NCI-H510A (cell line): ENCODE results near the gene DCXR.
"Not testable (repeated sequence)": the region's sequence is repeated elsewhere in the genome, so short reads cannot be mapped to it uniquely, and the experiment has no call there.

Source experiments
- DNase-seq: peaks from one replicate; lab custom pipeline; 2025; lab: John Stamatoyannopoulos, UW

The DCXR gene

DNA sequence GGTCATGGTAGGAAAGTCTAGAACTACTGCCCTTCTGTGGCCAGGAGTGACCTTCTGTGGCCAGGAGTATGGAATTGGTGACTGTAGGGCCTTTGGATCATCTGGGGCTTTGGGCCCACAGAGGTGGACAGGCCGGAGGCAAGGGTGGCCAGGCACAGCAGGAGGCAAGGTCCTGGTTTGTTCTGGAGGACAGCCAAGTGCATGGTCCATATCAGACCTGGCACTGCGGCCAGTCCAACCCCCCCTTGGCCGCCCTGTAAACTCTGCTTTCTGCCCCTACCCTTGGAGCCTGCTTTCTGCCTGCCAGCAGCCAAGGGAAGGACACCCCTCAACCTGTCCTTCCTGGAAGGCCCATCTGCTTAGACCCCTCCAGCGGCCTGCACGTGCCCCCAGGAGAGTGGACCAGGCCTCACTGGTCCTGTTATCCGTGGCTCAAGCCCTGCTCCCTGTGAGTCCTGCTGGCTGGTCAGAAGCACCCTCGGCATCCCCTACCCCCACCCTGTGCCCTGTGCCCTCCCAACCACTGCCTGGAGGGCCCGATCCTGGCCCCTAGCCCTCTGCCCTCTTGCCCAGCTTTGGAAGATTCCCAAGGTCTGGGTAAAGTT is 2.3 kb upstream of the DCXR start:
- DNase-seq, result no peak

GRCh38 chr17:82038796-82039409 is 1.4 kb upstream of the DCXR start:
- not testable (repeated sequence) for DNase-seq

GRCh38 chr17:82037889-82038195 is 345 bp upstream of the DCXR start:
- no peak for DNase-seq

GRCh38 chr17:82036634-82037091 is 834 bp downstream of the DCXR start:
- no peak for DNase-seq

- no peak for DNase-seq
These were observed 1.4 kb downstream of the DCXR start for GRCh38 chr17:82035956-82036633.

DNA sequence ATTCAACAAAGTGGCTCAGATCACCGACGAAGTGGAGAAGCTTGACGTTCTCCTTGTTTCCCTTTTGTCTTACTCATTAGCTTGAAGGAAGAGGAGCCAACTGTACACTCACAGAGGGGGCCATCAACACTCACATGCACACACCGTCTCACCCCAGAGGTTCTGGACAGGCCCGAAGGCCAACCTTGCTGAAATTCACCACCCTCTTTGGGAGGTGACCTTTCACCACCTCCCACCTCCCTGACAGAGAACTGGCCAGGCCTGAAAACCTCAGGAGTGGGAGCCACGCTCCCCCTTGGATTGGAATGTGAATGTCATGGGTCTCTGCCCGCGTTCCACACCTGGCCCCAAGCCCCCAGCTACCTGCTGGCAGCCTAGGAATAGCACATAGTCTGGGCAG is 2.0 kb downstream of the DCXR start:
- no peak for DNase-seq

DNA sequence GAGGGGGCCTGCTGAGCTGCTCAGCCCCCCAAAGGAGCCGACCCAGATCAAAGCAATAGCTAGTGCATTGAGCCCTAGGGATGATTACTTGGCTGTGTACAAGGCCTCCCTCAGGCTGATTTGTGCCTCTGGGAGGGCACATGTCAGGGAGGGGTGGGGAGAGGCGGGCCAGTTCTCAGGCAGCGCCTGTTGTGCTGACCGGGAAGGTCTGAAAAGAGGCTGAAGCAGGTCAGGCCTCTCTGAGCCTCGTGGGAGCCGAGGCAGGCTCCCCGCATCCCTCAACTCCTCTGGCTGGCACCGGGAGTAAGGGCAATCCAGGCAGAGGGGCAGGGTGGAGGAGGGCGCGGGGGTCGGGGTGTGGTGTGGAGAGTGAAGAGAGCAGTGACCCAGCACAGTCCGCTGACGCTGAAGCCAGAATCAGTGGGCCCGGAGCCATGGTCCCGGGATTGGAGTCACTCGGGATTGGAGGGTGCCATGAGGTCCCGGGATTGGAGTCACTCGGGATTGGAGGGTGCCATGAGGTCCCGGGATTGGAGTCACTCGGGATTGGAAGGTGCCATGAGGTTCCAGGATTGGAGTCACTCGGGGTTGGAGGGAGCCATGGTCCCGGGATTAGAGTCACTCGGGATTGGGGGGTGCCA is 3.0 kb downstream of the DCXR start:
- DNase-seq, result no peak

- DNase-seq, result no peak
These were observed 4.0 kb downstream of the DCXR start for GRCh38 chr17:82033359-82034085.

DNA sequence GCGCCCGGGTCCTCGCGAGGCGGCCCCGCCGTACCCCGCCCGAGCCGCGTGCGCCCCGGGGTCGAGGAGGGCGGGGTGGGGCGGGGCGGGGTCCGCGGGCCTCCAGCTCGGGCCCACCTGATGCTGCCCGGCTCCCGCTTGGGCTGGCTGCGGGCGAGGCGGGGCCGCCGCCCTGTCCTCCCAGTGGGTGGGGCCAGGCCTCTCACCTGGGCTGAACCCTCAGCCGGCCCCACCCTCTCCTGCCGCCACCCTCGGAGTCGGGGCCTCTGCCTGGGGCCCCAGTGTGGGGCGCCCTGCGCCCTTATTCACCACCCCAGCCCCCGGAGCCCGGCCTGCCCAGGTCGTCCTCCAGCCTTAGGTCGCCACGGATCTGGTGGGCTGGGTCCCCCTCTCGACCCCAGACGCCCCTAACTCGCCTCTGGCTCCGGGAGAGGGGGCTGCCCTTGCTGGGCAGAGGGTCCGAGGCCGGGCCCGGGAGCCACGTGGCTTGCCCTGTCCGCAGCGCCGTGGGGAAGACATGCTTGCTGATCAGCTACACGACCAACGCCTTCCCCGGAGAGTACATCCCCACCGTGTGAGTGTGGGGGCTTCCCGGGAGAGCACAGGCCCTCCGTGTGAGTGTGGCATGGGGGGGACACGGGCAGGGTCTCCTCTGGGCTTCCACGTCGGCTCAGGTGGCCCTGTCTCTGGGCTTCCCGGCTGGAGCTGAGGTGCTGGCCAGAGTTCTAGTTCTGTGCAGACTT is 5.4 kb downstream of the DCXR start:
- DNase-seq, result peak; percentile 67

DNA sequence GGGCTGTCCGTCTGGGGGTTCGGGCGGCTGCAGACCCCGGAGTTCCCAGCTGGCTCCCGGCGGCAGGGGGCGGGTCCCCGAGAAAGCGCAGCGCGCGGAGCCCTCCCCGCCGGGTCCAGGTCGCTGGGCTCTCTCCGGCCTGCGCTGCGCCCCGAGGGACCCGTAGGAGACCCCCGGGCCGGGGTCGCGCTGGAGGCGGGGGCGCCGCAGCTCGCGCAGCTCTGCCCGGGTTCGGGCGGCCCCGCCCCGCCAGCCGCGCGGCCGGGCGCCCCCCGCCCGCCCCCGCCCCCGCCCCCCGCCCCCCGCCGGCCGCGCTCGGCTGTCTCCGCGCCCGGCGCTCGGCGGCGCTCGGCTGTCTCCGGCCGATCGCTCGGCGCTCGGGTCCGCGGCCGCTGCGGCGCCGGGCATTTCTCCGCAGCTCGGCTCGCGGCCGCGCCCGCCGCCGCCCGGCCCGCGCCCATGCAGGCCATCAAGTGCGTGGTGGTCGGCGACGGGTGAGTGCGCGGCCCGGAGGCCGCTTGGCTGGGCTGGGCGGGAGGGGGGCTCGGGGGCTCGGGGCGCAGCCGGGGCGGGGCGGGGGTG is 6.1 kb downstream of the DCXR start, which contains the start of gene RAC3:
Gene RAC3 (plus strand): TSS at position 376 of the 582 bp plus-strand sequence. CDS start 84 bp downstream, at position 460.
- peak; percentile 42 for DNase-seq

- peak; percentile 68 for DNase-seq
These were observed 6.8 kb downstream of the DCXR start for GRCh38 chr17:82030470-82031302.

GRCh38 chr17:82029990-82030469 is 7.5 kb downstream of the DCXR start:
- DNase-seq, result no peak

DNA sequence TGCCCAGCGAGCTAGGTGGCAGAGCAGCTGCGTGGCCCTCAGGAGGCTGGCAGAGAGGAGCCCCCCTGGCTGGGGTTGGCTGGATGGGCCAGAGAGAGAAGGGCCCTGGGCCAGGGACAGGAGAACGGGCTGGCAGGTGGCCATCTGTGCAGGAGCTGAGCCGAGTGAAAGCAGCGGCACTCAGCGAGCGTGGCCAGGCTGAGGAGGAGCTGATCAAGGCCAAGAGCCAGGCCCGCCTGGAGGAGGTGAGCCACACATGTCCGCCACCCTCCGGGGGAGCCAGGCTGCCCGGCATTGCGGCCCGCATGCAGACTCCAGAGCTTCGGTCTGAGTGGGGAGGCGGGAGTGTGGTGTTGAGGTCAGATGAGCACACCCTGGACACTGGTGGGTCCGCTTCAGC is 8.1 kb downstream of the DCXR start:
- DNase-seq, result no peak

- no peak for DNase-seq
These were observed 8.5 kb downstream of the DCXR start for GRCh38 chr17:82028966-82029365.

DNA sequence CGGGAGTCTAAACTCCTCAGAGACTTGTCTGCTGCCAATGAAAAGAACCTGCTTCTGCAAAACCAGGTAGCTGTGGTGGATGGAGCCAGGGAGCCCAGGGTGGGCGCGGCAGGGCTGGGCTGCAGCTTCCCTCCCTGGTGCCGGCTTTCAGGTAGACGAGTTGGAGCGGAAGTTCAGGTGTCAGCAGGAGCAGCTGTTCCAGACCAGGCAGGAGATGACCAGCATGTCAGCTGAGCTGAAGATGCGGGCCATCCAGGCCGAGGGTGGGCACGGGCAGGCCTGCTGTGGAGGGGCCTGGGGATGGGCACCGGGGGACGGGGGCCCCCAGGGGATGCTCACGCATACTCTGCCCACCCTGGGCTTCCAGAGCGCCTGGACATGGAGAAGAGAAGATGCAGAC is 9.3 kb downstream of the DCXR start:
- no peak for DNase-seq

DNA sequence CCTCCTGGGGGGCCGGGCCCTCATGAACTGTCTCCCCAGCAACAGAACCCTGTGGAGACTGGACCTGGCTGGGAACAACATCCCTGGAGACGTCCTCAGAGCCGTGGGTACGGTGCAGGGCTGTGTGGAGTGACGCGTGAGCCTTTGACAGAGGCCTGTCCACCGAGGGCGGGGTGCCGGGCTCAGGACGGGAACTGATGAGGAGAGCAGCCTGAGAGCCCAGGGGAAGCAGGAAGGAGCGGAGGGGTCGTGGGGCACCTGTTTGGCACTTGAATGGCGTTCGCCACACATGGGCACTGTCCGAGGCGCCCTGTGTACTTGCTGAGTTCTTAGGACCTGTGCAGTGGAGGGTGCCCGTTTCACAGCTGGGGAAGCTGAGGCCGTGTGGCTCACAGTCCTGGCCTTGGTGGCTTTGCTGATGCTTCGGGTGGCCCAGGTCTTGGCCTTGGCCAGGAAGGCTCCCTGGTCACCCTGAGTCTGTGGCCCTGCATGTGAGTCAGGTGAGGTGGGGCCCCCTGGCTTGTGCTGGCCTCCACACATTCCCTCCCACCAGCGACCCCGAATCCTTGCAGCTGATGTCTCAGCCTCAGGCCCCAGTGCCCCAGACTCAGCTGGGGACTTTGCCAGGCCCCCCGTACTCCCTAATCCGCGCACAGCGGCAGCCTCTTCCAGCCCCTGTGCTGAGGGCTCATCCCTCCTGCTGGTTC is 11.9 kb downstream of the DCXR start:
- no peak for DNase-seq

DNA sequence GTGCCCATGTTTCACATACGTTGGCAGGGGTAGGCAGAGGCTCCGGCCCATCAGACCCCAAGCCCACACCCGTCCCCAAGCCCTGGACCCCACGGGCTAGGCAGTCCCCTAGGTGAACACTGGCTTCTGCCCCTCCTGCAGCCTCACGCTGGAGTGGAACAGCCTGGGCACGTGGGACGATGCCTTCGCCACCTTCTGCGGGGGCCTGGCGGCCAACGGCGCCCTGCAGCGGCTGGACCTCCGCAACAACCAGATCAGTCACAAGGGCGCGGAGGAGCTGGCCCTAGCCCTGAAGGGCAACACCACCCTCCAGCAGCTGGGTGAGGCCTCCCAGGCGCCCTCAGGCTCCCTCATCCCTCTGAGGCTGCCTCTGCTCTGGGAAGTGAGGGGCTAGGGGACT is 12.6 kb downstream of the DCXR start:
- DNase-seq, result no peak

GRCh38 chr17:82023447-82024241 is 13.9 kb downstream of the DCXR start:
- no peak for DNase-seq

GRCh38 chr17:82022981-82023446 is 14.5 kb downstream of the DCXR start, which contains the start of gene LRRC45:
Gene LRRC45, plus strand, starts transcription at chr17:82023305. Its CDS starts 339 bp downstream, at chr17:82023644.
- peak; percentile 99 for DNase-seq
